ENCODE data around the gene PHOX2A. TPM values are rescaled to one million over a fixed set of nuclear protein-coding genes. Genes with fewer than 3 reads are reported as not detected.

The PHOX2A gene
- total and polyA plus RNA-seq, 10 donors, result 0.33 TPM; not detected in 9

GRCh38 chr11:72265951-72266350, 22.0 kb upstream of the PHOX2A start:
- Histone ChIP-seq H3K4me1 (peaks cover 0 to 6% (median 0%) of the 10 kb centered on the region in 6 donors), H3K27ac (no peak overlapping the region), H3K27me3 (replicated peaks in 1 of 7) (peaks cover 0 to 30% (median 0%) of the 10 kb centered on the region in 7 donors), H3K36me3 (no peaks in the 10 kb centered on the region), H3K4me3 (no peak overlapping the region), H3K9me3 (no peaks in the 10 kb centered on the region)
- TF ChIP-seq CTCF (IDR thresholded peaks at IDR 0.05 in 8 of 11, conservative IDR thresholded peaks at IDR 0.05 in 3 of 11) (no peak), POLR2A (IDR thresholded peaks at IDR 0.05) (no peak), POLR2AphosphoS5 (IDR thresholded peaks at IDR 0.05) (no peak)
- no peak for DNase-seq
- intact Hi-C loops (cut with DNase I; ENCODE audit: low total_unique reads), result no loop called here

- DNase-seq, result no peak
- Histone ChIP-seq H3K4me3 (no peak overlapping the region), H3K4me1 (no peaks in the 10 kb centered on the region), H3K9me3 (no peaks in the 10 kb centered on the region), H3K36me3 (no peaks in the 10 kb centered on the region), H3K27me3 (replicated peaks in 1 of 7) (peaks cover 0 to 30% (median 0%) of the 10 kb centered on the region in 7 donors), H3K27ac (peak overlapping the region in 1 of 8 donors; percentile 37)
- TF ChIP-seq POLR2A (IDR thresholded peaks at IDR 0.05), result no peak
- no peak for TF ChIP-seq POLR2AphosphoS5 (IDR thresholded peaks at IDR 0.05)
- TF ChIP-seq CTCF (IDR thresholded peaks at IDR 0.05 in 8 of 11, conservative IDR thresholded peaks at IDR 0.05 in 3 of 11), result no peak
- intact Hi-C loops (cut with DNase I; ENCODE audit: low total_unique reads), result no loop called here
- 23 to 47% (median 30%) methylated on average over 4 of the region's 4 CpGs for WGBS, 5 donors
These were observed 19.4 kb upstream of the PHOX2A start for GRCh38 chr11:72263361-72263760.

- no peak for DNase-seq
- Histone ChIP-seq H3K36me3 (no peaks in the 10 kb centered on the region), H3K27ac (no peak overlapping the region), H3K4me1 (no peaks in the 10 kb centered on the region), H3K4me3 (no peak overlapping the region), H3K27me3 (replicated peaks in 1 of 7) (peaks cover 0 to 10% (median 0%) of the 10 kb centered on the region in 7 donors), H3K9me3 (no peaks in the 10 kb centered on the region)
- intact Hi-C loops (cut with DNase I; ENCODE audit: low total_unique reads), result no loop called here
- 71 to 86% (median 81%) methylated on average over 5 of the region's 5 CpGs for WGBS, 5 donors
- TF ChIP-seq POLR2A (IDR thresholded peaks at IDR 0.05) (no peak), POLR2AphosphoS5 (IDR thresholded peaks at IDR 0.05) (no peak), CTCF (IDR thresholded peaks at IDR 0.05 in 8 of 11, conservative IDR thresholded peaks at IDR 0.05 in 3 of 11) (no peak)
These were observed 16.6 kb upstream of the PHOX2A start for GRCh38 chr11:72260574-72260973.

- Histone ChIP-seq H3K27ac (no peak overlapping the region), H3K36me3 (no peaks in the 10 kb centered on the region), H3K9me3 (no peaks in the 10 kb centered on the region), H3K4me3 (no peak overlapping the region), H3K27me3 (replicated peaks in 1 of 7) (peaks cover 0 to 9% (median 0%) of the 10 kb centered on the region in 7 donors), H3K4me1 (no peaks in the 10 kb centered on the region)
- DNase-seq, result no peak
- TF ChIP-seq POLR2A (IDR thresholded peaks at IDR 0.05) (no peak), CTCF (IDR thresholded peaks at IDR 0.05 in 8 of 11, conservative IDR thresholded peaks at IDR 0.05 in 3 of 11) (no peak), POLR2AphosphoS5 (IDR thresholded peaks at IDR 0.05) (no peak)
- 65 to 90% (median 80%) methylated on average over 2 of the region's 2 CpGs for WGBS, 5 donors
- intact Hi-C loops (cut with DNase I; ENCODE audit: low total_unique reads), result no loop called here
These were observed 15.5 kb upstream of the PHOX2A start for GRCh38 chr11:72259490-72259889.

Data from spleen (tissue), 11 donors.